Measurements from ENCODE around the gene TEKT5.
A peak's percentile ranks its signal among the peaks of the same experiment; 100 is the strongest.

The TEKT5 gene

DNA sequence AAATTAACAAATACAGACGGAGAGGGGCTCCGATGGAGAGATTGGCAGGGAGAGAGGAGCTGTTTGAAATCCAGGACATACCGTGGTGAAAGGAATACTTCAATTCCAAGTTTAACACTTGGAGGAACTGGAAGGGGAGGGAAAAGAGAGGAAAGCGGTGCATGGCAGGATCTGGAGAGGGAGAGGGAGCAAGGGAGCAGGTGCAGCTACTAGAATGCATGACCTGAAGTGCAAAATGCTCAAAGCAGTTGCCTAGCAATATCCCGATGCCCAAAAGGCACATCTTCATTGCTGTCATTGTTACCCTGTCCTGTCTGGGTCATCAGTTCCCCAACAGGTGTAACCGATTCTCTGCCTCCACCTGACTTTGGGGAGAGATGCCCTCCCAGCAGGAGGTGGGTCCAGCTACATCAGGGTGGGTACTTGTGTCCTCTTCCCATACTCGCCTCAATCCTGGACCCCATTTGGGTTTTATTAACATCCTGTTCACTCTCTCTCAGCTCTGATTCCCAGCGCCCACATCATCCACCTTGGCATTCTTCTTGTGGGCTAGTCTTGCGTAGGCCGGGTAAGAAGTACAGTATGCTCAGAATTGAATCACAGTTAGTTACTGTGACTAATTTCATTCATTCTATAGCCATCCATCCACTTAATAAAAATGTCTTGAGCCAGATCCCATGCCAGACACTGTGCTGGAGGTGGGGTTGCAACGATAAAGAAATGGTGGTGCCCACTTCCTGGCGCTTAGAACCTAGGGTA is 76.9 kb downstream of the TEKT5 start:
- H3K9me3 ChIP-seq (ENCODE audit: control extremely low read depth in 1 of 5, control insufficient read depth in 4 of 5, insufficient read depth in 2 of 5, low read depth in 1 of 5, low read length in 4 of 5), result no peaks in the 10 kb centered on the region
- ChIA-PET POLR2A (no interaction called here), CTCF (interaction anchor here (0.9 kb wide), 1 partner anchor 119 kb away, joined by 3 read pairs; no protein-coding TSS in a partner anchor)
- no peak overlapping the region for H3K27ac ChIP-seq (ENCODE audit: insufficient read depth in 1 of 2, low read depth in 1 of 2, low read length in 2 of 2, poor library complexity in 1 of 2, severe bottlenecking in 2 of 2)
- H3K27me3 ChIP-seq (replicated peaks in 2 of 5; ENCODE audit: control insufficient read depth in 4 of 5, insufficient read depth in 5 of 5, low read length in 4 of 5), result peaks cover 0 to 4% (median 0%) of the 10 kb centered on the region in 5 experiments
- WGBS (ENCODE audit: insufficient coverage), result 95% methylated on average over 8 of the region's 12 CpGs
- DNase-seq, result no peak
- peaks cover 0 to 15% (median 3%) of the 10 kb centered on the region in 4 experiments for H3K4me1 ChIP-seq (ENCODE audit: control extremely low read depth in 1 of 4, control insufficient read depth in 4 of 4, insufficient read depth in 4 of 4, low read length in 3 of 4)
- H3K36me3 ChIP-seq (ENCODE audit: control insufficient read depth in 4 of 4, insufficient read depth in 4 of 4, low read length in 3 of 4), result no peaks in the 10 kb centered on the region
- H3K4me3 ChIP-seq (ENCODE audit: control insufficient read depth in 1 of 7, extremely low read depth in 1 of 7, insufficient read depth in 4 of 7, low read depth in 2 of 7, low read length in 6 of 7), result no peak overlapping the region

GRCh38 chr16:10616756-10617640 is 77.7 kb downstream of the TEKT5 start:
- peaks cover 0 to 15% (median 3%) of the 10 kb centered on the region in 4 experiments for H3K4me1 ChIP-seq (ENCODE audit: control extremely low read depth in 1 of 4, control insufficient read depth in 4 of 4, insufficient read depth in 4 of 4, low read length in 3 of 4)
- no peaks in the 10 kb centered on the region for H3K36me3 ChIP-seq (ENCODE audit: control insufficient read depth in 4 of 4, insufficient read depth in 4 of 4, low read length in 3 of 4)
- H3K27ac ChIP-seq (ENCODE audit: insufficient read depth in 1 of 2, low read depth in 1 of 2, low read length in 2 of 2, poor library complexity in 1 of 2, severe bottlenecking in 2 of 2), result no peak overlapping the region
- peaks cover 0 to 4% (median 0%) of the 10 kb centered on the region in 5 experiments for H3K27me3 ChIP-seq (replicated peaks in 2 of 5; ENCODE audit: control insufficient read depth in 4 of 5, insufficient read depth in 5 of 5, low read length in 4 of 5)
- CTCF ChIA-PET, result no interaction called here
- POLR2A ChIA-PET, result no interaction called here
- H3K9me3 ChIP-seq (ENCODE audit: control extremely low read depth in 1 of 5, control insufficient read depth in 4 of 5, insufficient read depth in 2 of 5, low read depth in 1 of 5, low read length in 4 of 5), result no peaks in the 10 kb centered on the region
- WGBS (ENCODE audit: insufficient coverage), result 79% methylated on average over 11 of the region's 14 CpGs
- DNase-seq, result no peak
- H3K4me3 ChIP-seq (ENCODE audit: control insufficient read depth in 1 of 7, extremely low read depth in 1 of 7, insufficient read depth in 4 of 7, low read depth in 2 of 7, low read length in 6 of 7), result no peak overlapping the region

DNA sequence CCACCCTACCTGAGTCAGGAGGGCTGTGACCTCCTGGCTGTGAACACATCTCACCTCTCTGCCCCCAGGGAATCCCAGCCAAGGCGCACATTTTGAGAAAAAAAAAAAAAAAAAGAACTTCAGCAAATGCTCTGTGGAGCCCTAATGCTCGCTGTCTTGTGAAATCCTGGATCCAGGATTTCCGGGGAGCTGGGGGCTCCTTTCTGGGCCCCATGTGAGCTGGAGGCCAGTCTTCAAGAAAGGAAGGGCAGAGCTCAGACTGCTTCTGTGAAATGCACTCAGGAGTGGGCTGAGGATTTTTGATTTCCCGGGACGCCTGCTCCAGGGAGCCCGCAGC is 78.3 kb downstream of the TEKT5 start:
- CTCF ChIA-PET, result no interaction called here
- H3K36me3 ChIP-seq (ENCODE audit: control insufficient read depth in 4 of 4, insufficient read depth in 4 of 4, low read length in 3 of 4), result no peaks in the 10 kb centered on the region
- WGBS (ENCODE audit: insufficient coverage), result 99% methylated on average over 6 of the region's 6 CpGs
- H3K27ac ChIP-seq (ENCODE audit: insufficient read depth in 1 of 2, low read depth in 1 of 2, low read length in 2 of 2, poor library complexity in 1 of 2, severe bottlenecking in 2 of 2), result no peak overlapping the region
- H3K27me3 ChIP-seq (replicated peaks in 2 of 5; ENCODE audit: control insufficient read depth in 4 of 5, insufficient read depth in 5 of 5, low read length in 4 of 5), result peaks cover 0 to 4% (median 0%) of the 10 kb centered on the region in 5 experiments
- POLR2A ChIA-PET, result no interaction called here
- DNase-seq, result no peak
- H3K4me3 ChIP-seq (ENCODE audit: control insufficient read depth in 1 of 7, extremely low read depth in 1 of 7, insufficient read depth in 4 of 7, low read depth in 2 of 7, low read length in 6 of 7), result no peak overlapping the region
- H3K9me3 ChIP-seq (ENCODE audit: control extremely low read depth in 1 of 5, control insufficient read depth in 4 of 5, insufficient read depth in 2 of 5, low read depth in 1 of 5, low read length in 4 of 5), result no peaks in the 10 kb centered on the region
- peaks cover 0 to 15% (median 3%) of the 10 kb centered on the region in 4 experiments for H3K4me1 ChIP-seq (ENCODE audit: control extremely low read depth in 1 of 4, control insufficient read depth in 4 of 4, insufficient read depth in 4 of 4, low read length in 3 of 4)

- Histone ChIP-seq H3K27ac (ENCODE audit: insufficient read depth in 1 of 2, low read depth in 1 of 2, low read length in 2 of 2, poor library complexity in 1 of 2, severe bottlenecking in 2 of 2) (no peak overlapping the region), H3K9me3 (ENCODE audit: control extremely low read depth in 1 of 5, control insufficient read depth in 4 of 5, insufficient read depth in 2 of 5, low read depth in 1 of 5, low read length in 4 of 5) (no peaks in the 10 kb centered on the region), H3K27me3 (replicated peaks in 2 of 5; ENCODE audit: control insufficient read depth in 4 of 5, insufficient read depth in 5 of 5, low read length in 4 of 5) (peaks cover 0 to 1% (median 0%) of the 10 kb centered on the region in 5 experiments), H3K4me3 (ENCODE audit: control insufficient read depth in 1 of 7, extremely low read depth in 1 of 7, insufficient read depth in 4 of 7, low read depth in 2 of 7, low read length in 6 of 7) (no peak overlapping the region), H3K4me1 (ENCODE audit: control extremely low read depth in 1 of 4, control insufficient read depth in 4 of 4, insufficient read depth in 4 of 4, low read length in 3 of 4) (peaks cover 0 to 10% (median under 1%) of the 10 kb centered on the region in 4 experiments), H3K36me3 (ENCODE audit: control insufficient read depth in 4 of 4, insufficient read depth in 4 of 4, low read length in 3 of 4) (no peaks in the 10 kb centered on the region)
- DNase-seq, result no peak
- CTCF ChIA-PET, result no interaction called here
- POLR2A ChIA-PET, result no interaction called here
Measured at GRCh38 chr16:10614685-10615084, 80.0 kb downstream of the TEKT5 start.

DNA sequence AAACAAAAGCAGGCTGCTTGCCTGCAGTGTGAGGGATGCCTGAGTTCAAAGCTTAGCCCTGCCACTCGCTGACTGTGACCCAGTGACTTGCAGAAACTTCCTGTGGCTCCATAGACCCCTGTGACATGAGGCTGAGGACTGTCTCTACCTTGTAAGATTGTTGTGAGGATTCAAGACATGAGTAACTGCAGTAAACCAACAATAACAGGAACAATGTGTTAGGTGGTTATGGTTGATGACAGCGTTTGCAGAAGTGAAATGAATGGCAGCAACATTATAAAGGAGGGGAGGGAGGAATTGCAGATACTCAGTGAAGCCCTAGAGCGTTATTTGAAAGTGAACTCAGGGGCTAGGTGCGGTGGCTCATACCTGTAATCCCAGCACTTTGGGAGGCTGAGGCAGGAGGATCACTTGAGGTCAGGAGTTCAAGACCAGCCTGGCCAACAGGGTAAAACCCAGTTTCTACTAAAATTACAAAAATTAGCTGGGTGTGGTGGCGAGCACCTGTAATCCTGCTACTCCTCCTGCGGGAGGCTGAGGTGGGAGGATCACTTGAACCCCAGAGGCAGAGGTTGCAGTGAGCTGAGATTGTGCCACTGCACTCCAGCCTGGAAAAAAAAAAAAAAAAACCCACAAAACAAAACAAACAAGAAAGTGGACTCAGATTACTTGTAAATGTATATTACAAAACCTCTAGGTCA is 80.8 kb downstream of the TEKT5 start:
- no peaks in the 10 kb centered on the region for H3K36me3 ChIP-seq (ENCODE audit: control insufficient read depth in 4 of 4, insufficient read depth in 4 of 4, low read length in 3 of 4)
- H3K4me3 ChIP-seq (ENCODE audit: control insufficient read depth in 1 of 7, extremely low read depth in 1 of 7, insufficient read depth in 4 of 7, low read depth in 2 of 7, low read length in 6 of 7), result no peak overlapping the region
- 60% methylated on average over 6 of the region's 6 CpGs for WGBS (ENCODE audit: insufficient coverage)
- no peak overlapping the region for H3K27ac ChIP-seq (ENCODE audit: insufficient read depth in 1 of 2, low read depth in 1 of 2, low read length in 2 of 2, poor library complexity in 1 of 2, severe bottlenecking in 2 of 2)
- ChIA-PET POLR2A (interaction anchor here (0.6 kb wide), 1 partner anchor 82 kb away, joined by 7 read pairs; no protein-coding TSS in a partner anchor), CTCF (no interaction called here)
- no peaks in the 10 kb centered on the region for H3K27me3 ChIP-seq (replicated peaks in 2 of 5; ENCODE audit: control insufficient read depth in 4 of 5, insufficient read depth in 5 of 5, low read length in 4 of 5)
- H3K9me3 ChIP-seq (ENCODE audit: control extremely low read depth in 1 of 5, control insufficient read depth in 4 of 5, insufficient read depth in 2 of 5, low read depth in 1 of 5, low read length in 4 of 5), result no peaks in the 10 kb centered on the region
- DNase-seq, result peak in 2 of 3 donors; percentile 62 to 78
- H3K4me1 ChIP-seq (ENCODE audit: control extremely low read depth in 1 of 4, control insufficient read depth in 4 of 4, insufficient read depth in 4 of 4, low read length in 3 of 4), result peaks cover 0 to 6% (median 0%) of the 10 kb centered on the region in 4 experiments

- Histone ChIP-seq H3K4me3 (ENCODE audit: control insufficient read depth in 1 of 7, extremely low read depth in 1 of 7, insufficient read depth in 4 of 7, low read depth in 2 of 7, low read length in 6 of 7) (no peak overlapping the region), H3K27ac (ENCODE audit: insufficient read depth in 1 of 2, low read depth in 1 of 2, low read length in 2 of 2, poor library complexity in 1 of 2, severe bottlenecking in 2 of 2) (no peak overlapping the region), H3K27me3 (replicated peaks in 2 of 5; ENCODE audit: control insufficient read depth in 4 of 5, insufficient read depth in 5 of 5, low read length in 4 of 5) (no peaks in the 10 kb centered on the region), H3K4me1 (ENCODE audit: control extremely low read depth in 1 of 4, control insufficient read depth in 4 of 4, insufficient read depth in 4 of 4, low read length in 3 of 4) (peaks cover 0 to 6% (median 0%) of the 10 kb centered on the region in 4 experiments), H3K9me3 (ENCODE audit: control extremely low read depth in 1 of 5, control insufficient read depth in 4 of 5, insufficient read depth in 2 of 5, low read depth in 1 of 5, low read length in 4 of 5) (no peaks in the 10 kb centered on the region), H3K36me3 (ENCODE audit: control insufficient read depth in 4 of 4, insufficient read depth in 4 of 4, low read length in 3 of 4) (no peaks in the 10 kb centered on the region)
- peak in 1 of 3 donors; percentile 22 for DNase-seq
- POLR2A ChIA-PET, result no interaction called here
- CTCF ChIA-PET, result no interaction called here
- 58% methylated on average over 6 of the region's 6 CpGs for WGBS (ENCODE audit: insufficient coverage)
Measured at GRCh38 chr16:10612649-10613179, 82.0 kb downstream of the TEKT5 start.
